Esophagus squamous epithelium (tissue), 5 donors: ENCODE results near the gene UNC5C. TPM values are rescaled to one million over a fixed set of nuclear protein-coding genes. Genes with fewer than 3 reads are reported as not detected.

ENCODE experiments used
- DNase-seq: peaks from one replicate; lab custom pipeline; 2025; lab: John Stamatoyannopoulos, UW
- H3K27ac ChIP-seq, 4 donors: fragments of 200-600 bp; sonication (generic); one replicate each; pipeline ENCODE4 v1.5.1; 2016 to 2019; ENCODE audit warnings: mild to moderate bottlenecking in 1 of 4
- H3K27me3 ChIP-seq, 4 donors: fragments of 200-600 bp; sonication (generic); 1 replicate in 3 of 4; 2 replicates in 1 of 4; pipeline versions ENCODE4 v1.5.1 to v1.6.0; 2017 to 2021; ENCODE audit warnings: antibody characterized with exemption in 1 of 4
- H3K36me3 ChIP-seq, 3 donors: fragments of 200-600 bp; sonication (generic); one replicate each; pipeline ENCODE4 v1.5.1; 2016 to 2019
- H3K4me1 ChIP-seq, 3 donors: fragments of 200-600 bp; sonication (generic); one replicate each; pipeline ENCODE4 v1.5.1; 2017 to 2019
- H3K4me3 ChIP-seq, 4 donors: fragments of 200-600 bp; sonication (generic); 1 replicate in 3 of 4; 2 replicates in 1 of 4; pipeline ENCODE4 v1.5.1; 2016 to 2019; ENCODE audit warnings: mild to moderate bottlenecking in 2 of 4, moderate library complexity in 1 of 4
- H3K9me3 ChIP-seq, 3 donors: fragments of 200-600 bp; sonication (generic); one replicate each; pipeline ENCODE4 v1.5.1; 2016 to 2019
- POLR2A ChIP-seq, 4 donors: fragments of 450-650 bp; IDR thresholded peaks; one replicate each; pipeline ENCODE4 v1.6.1; 2017; ENCODE audit warnings: antibody characterized with exemption in 4 of 4, mild to moderate bottlenecking in 4 of 4, moderate library complexity in 3 of 4
- WGBS, 2 donors: methylation state at CpG; one replicate each; pipeline ENCODE4 v1.1.5; 2018; 5-methylcytosine and 5-hydroxymethylcytosine counted together
- intact Hi-C: fragments of 100-400 bp; cut with DNase I; formaldehyde crosslinking; loops from one replicate; pipeline ENCODE4 v1.15.0; 2022
- total RNA-seq, 4 donors: library from RNA; depleted of rRNA; stranded (reverse); fragments of >200 nt; gene quantifications; one replicate each; pipeline ENCODE4 v1.1.0, GENCODE V29; 2016
- TF ChIP-seq, protein P1 (sequence below), 6 experiments: fragments of 450-650 bp in 4 of 6; fragments of 200-600 bp in 2 of 6; sonication (generic) in 2 of 6; IDR thresholded peaks; one replicate each; pipeline ENCODE4 v1.5.1; 2016 to 2019; ENCODE audit warnings: antibody characterized with exemption in 6 of 6, mild to moderate bottlenecking in 4 of 6, moderate library complexity in 4 of 6
- donor health status: DM: yes; HTN: yes; CAD: no.

UNC5C gene
- total RNA-seq, 4 donors from 2014 or later, result 0.11 to 0.95 (median 0.36) TPM

DNA sequence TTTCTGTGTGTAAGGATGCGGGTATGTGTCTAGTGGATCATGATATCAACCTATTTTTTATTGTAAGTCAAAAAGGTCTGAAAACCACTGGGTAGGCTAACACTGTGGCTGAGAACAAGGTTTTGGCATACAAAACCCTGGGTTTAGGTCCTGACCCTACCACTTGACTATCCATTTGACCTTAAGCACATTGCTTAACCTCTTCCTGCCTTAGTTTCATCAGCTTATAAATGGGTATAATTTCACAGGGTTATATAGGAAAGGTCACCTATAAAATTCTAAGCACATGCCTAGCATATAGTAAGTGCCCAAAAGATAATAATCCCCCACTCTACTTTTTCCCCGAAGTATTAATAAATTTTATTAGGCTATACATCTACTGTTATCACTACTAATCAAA lies 263.0 kb downstream of the UNC5C start:
- Histone ChIP-seq H3K36me3 (no peaks in the 10 kb centered on the region), H3K9me3 (no peaks in the 10 kb centered on the region), H3K27me3 (no peaks in the 10 kb centered on the region), H3K4me1 (no peaks in the 10 kb centered on the region), H3K4me3 (no peak overlapping the region), H3K27ac (no peak overlapping the region)
- intact Hi-C loops, result no loop called here
- TF ChIP-seq, protein P1, sequence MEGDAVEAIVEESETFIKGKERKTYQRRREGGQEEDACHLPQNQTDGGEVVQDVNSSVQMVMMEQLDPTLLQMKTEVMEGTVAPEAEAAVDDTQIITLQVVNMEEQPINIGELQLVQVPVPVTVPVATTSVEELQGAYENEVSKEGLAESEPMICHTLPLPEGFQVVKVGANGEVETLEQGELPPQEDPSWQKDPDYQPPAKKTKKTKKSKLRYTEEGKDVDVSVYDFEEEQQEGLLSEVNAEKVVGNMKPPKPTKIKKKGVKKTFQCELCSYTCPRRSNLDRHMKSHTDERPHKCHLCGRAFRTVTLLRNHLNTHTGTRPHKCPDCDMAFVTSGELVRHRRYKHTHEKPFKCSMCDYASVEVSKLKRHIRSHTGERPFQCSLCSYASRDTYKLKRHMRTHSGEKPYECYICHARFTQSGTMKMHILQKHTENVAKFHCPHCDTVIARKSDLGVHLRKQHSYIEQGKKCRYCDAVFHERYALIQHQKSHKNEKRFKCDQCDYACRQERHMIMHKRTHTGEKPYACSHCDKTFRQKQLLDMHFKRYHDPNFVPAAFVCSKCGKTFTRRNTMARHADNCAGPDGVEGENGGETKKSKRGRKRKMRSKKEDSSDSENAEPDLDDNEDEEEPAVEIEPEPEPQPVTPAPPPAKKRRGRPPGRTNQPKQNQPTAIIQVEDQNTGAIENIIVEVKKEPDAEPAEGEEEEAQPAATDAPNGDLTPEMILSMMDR (IDR thresholded peaks at IDR 0.05), result no peak
- no peak for TF ChIP-seq POLR2A (IDR thresholded peaks at IDR 0.05)
- WGBS, 2 donors, result 80 to 82% methylated on average over 2 of the region's 2 CpGs
- no peak for DNase-seq

DNA sequence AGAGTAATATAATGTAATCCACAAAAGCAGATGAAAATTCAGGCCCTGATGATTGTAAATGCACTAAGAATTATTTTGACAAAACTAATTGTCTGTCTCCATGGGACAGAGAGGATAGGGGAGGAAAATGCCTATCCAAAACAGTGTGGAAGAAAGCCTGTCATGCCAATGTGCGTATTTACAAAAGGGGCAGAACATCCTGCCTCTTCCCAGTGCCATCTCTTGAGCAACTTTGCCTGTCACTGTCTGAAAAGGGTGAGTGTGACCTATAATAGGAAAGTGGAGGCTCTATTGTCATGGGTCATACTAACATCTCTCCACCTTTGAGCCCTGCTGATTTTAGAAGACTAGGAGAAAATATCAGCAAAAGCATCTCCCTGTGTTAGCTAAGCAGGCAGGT lies 264.1 kb downstream of the UNC5C start:
- Histone ChIP-seq H3K9me3 (no peaks in the 10 kb centered on the region), H3K27me3 (no peaks in the 10 kb centered on the region), H3K27ac (no peak overlapping the region), H3K4me3 (no peak overlapping the region), H3K4me1 (no peaks in the 10 kb centered on the region), H3K36me3 (no peaks in the 10 kb centered on the region)
- TF ChIP-seq POLR2A (IDR thresholded peaks at IDR 0.05), result no peak
- TF ChIP-seq, protein P1 (IDR thresholded peaks at IDR 0.05), result no peak
- intact Hi-C loops, result no loop called here
- DNase-seq, result no peak
- 88 to 91% methylated on average over 1 of the region's 1 CpG for WGBS, 2 donors

DNA sequence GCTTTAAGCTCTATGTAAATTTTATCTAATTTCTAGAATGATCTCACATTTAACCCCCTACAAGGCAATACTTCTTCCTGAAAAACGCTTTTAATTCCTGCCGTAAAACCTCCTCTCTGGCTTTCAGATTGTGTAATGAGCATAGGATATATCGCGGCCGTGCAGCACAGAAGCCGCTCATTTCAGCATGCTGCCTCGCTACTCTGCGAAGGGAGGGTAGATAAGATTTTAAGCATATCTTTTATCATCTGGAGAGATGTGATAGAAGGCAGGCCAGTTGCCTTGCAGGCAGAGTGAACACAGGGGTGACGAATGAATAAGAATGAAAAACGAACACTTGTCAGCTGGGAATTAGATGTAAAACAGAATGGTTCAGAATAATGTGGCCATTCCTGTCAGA lies 265.5 kb downstream of the UNC5C start:
- TF ChIP-seq POLR2A (IDR thresholded peaks at IDR 0.05), result no peak
- TF ChIP-seq, protein P1 (IDR thresholded peaks at IDR 0.05), result no peak

DNA sequence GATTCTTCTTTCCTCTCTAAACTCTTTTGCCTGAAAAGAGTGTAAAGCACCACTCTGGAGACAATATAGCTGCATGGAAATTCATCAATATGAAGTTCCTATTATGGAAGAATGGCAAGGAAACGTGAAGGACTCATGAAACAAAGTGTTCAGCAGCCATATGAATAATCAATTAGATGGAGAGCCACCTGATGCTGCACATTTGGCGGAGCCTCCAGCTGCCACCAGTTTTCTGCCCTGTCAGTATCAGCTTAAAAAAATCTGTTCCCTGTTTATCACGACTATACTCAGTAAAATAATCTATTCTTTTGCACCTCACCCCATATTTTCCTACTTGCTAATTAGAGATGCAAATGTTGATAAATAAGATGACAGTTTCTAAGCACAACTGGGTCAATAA lies 276.0 kb downstream of the UNC5C start:
- WGBS, 2 donors, result 49% methylated on average over 3 of the region's 3 CpGs

More for the DNA sequence above, 265.5 kb downstream of the UNC5C start:
- intact Hi-C loops, result no loop called here
- no peak overlapping the region for H3K27ac ChIP-seq
- WGBS, 2 donors, result 48 to 54% methylated on average over 9 of the region's 10 CpGs
- no peaks in the 10 kb centered on the region for H3K27me3 ChIP-seq
- DNase-seq, result no peak
- no peaks in the 10 kb centered on the region for H3K4me1 ChIP-seq
- H3K36me3 ChIP-seq, result no peaks in the 10 kb centered on the region
- H3K4me3 ChIP-seq, result no peak overlapping the region
- H3K9me3 ChIP-seq, result no peaks in the 10 kb centered on the region

DNA sequence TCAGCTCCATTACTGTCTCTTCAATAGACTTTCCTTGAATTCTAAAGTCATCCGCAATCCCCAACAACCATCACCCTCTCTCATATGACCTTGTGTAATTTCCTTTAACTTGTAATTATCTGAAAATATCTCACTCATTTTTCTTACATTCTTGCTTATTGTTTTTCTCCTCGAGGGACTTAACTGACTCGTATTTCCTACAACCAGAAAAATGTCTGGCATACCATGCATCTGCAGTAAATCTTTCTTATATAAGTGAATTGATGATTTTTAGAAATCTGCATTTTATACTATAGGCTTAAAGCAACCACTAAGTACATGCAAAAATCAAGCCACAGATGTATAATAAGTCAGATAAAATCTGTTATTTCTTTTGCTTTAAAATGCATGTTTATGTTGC lies 276.7 kb downstream of the UNC5C start:
- no peak overlapping the region for H3K4me3 ChIP-seq
- H3K4me1 ChIP-seq, result no peaks in the 10 kb centered on the region
- no peaks in the 10 kb centered on the region for H3K27me3 ChIP-seq
- DNase-seq, result no peak
- TF ChIP-seq POLR2A (IDR thresholded peaks at IDR 0.05), result no peak
- TF ChIP-seq, protein P1 (IDR thresholded peaks at IDR 0.05), result no peak
- H3K9me3 ChIP-seq, result no peaks in the 10 kb centered on the region
- 53 to 67% methylated on average over 3 of the region's 3 CpGs for WGBS, 2 donors
- H3K27ac ChIP-seq, result no peak overlapping the region
- H3K36me3 ChIP-seq, result no peaks in the 10 kb centered on the region
- intact Hi-C loops, result no loop called here

More for the DNA sequence above, 276.0 kb downstream of the UNC5C start:
- no peaks in the 10 kb centered on the region for H3K36me3 ChIP-seq
- no peaks in the 10 kb centered on the region for H3K9me3 ChIP-seq
- no peaks in the 10 kb centered on the region for H3K27me3 ChIP-seq
- DNase-seq, result no peak
- TF ChIP-seq, protein P1 (IDR thresholded peaks at IDR 0.05), result no peak
- no peak for TF ChIP-seq POLR2A (IDR thresholded peaks at IDR 0.05)
- no peaks in the 10 kb centered on the region for H3K4me1 ChIP-seq
- H3K4me3 ChIP-seq, result no peak overlapping the region
- intact Hi-C loops, result no loop called here
- H3K27ac ChIP-seq, result no peak overlapping the region
